Stimulated activated CD8-positive, alpha-beta memory T cell treated with anti-CD3 and anti-CD28 coated beads, Interleukin-15, amount 100 ng/mL, for 1 hour (primary cell): Measurements from ENCODE around the gene VAT1L.
"Not testable (repeated sequence)": the region's sequence is repeated elsewhere in the genome, so short reads cannot be mapped to it uniquely, and the experiment has no call there.

Experiments
- DNase-seq: peaks from one replicate; pipeline ENCODE4 v3.0.0-alpha.2; 2020; ENCODE audit warnings: low read depth

Gene VAT1L

DNA sequence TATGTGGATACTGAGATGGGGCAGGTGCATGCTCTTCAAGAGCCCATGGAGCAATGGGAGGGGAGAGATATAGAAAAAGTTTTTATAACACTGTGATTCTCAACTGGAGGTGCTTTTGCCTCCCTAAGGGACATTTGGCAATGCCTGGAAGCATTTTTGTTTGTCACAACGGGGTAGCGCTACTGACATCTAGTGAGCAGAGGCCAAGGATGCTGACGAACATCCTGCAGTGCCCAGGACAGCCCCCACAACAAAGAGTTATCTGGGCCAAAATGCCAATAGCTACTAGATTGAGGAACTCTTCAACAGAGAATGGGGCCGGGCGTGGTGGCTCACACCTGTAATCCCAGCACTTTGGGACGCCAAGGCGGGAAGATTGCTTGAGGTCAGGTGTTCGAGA is 166.8 kb downstream of the VAT1L start:
- no peak for DNase-seq

DNA sequence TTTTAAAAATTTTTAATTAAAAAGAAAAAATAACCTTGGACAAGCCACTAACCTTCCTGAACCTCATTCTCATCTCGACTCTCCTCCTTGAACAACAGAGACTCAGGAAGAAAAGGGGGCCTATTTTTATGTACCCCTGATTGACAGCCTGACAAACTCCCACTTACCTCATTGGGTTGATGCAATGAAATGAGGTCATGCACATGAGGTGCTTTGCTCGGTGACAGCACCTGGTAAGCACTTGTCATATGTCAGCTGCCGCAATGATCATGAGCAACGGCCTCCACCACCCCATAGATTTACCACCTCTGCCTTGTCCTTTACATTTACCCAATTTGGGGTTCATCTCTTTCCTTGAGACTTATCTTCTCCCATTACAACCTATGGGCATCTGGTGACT is 167.9 kb downstream of the VAT1L start:
- DNase-seq: no peak

DNA sequence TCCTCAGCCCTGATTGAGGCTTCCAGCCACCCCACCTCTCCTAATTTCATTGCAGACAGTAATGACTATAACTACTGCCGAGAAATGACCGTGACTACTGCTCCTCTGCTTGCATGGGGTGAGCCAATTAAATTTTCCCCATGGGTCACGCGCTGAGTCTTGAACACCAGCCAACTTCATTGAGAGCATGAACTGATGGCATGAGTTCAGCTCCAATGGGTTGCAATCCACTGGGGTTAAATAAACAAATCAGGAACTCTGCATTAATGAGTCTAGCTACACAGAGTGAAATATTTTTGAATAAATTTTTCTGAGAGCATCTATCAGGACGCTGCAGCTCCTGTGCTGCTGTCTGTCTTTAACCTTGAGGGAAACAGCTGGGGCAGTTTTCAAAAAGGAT is 172.4 kb downstream of the VAT1L start:
- no peak for DNase-seq

DNA sequence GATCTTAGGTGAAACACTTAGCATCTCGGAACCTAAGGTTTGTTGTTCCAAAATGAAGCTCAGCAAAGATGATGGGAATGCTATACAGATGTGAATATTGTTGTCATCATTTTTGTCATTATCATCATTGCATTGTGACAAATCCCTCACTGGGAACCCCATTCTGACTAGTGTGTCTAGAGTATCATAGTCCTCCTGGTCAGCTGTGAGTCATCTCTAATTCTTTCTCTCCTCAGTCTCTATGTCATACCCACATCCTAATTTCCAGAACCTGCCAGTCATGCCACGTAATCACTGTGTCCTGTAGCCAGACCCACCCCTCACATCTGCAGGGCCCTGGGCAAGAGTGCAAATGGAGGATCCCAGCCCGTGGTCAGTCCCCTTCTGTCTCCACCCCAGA is 173.4 kb downstream of the VAT1L start:
- no peak for DNase-seq

DNA sequence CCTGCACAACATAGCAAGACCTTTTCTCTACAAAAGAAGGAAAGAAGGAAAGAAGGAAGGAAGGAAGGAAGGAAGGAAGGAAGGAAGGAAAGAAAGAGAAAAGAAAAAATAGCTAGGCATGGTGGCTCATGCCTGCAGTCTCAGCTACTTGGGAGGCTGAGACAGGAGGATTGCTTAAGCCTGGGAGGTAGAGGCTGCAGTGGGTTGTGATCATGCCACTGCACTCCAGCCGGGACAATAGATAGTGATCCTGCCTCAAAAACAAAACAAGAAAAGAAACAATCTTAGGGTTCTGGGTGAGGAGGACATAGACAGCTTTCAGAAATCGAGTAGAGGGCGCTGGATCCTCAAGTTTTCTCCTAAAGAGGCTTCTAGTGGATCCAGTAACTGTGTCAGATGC is 174.3 kb downstream of the VAT1L start:
- DNase-seq: no peak

DNA sequence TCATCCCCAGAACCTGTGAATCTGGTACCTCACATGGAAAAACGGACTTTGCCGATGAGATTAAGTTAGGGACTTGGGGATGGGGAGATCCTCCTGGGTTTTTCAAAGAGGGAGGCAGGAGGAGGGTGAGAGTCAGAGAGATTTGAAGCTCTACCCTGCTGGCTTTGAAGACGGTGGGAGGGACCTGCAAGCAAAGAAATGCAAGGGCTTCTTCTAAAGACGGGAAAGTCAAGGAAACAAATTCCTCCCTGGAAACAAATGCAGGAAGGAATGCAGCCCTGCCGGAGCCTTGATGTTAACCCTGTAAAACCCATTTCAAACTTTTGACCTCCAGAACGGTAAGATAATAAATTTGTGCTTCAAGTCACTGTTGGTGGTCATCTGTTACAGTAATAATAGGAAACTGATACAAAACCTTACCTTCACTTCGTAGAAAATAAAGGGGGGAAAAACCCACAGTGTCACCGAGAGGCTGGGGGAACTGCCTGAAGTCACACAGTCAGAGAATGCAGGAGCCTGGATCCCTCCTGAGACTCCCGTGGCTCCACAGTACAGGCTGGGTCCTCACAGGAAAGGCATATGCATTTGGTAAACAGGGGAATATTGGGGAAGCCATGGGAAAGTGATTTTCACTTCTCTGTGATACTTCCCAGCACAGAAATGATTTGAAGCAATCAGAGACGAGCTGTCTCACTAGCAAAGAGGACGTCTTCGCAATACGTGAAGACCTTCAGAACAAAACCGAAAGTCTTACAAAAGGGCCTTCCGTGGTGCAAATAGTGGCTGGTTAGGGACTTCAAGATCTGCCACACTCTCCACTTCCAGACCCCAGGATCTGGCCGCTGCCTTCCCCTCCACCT is 175.1 kb downstream of the VAT1L start:
- no peak for DNase-seq

DNA sequence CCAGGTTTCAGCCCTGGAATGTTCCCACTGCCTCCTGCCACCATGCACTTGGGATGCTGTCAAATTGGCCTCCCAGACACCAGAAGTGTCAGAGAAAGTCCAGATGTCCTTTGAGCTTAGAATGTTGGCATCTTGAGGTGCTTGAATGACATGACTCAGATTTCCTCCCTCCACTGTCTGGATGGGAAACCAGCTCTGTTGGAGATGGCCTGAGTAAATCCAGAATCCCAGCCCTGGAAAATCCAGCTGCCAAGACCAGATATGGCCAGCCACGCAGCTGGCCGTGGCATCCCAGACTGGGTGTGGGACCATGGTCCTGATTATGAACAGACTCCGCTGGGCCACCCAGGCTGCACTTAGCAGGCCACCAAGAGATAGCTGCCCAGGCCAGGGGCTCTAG is 177.0 kb downstream of the VAT1L start:
- no peak for DNase-seq

DNA sequence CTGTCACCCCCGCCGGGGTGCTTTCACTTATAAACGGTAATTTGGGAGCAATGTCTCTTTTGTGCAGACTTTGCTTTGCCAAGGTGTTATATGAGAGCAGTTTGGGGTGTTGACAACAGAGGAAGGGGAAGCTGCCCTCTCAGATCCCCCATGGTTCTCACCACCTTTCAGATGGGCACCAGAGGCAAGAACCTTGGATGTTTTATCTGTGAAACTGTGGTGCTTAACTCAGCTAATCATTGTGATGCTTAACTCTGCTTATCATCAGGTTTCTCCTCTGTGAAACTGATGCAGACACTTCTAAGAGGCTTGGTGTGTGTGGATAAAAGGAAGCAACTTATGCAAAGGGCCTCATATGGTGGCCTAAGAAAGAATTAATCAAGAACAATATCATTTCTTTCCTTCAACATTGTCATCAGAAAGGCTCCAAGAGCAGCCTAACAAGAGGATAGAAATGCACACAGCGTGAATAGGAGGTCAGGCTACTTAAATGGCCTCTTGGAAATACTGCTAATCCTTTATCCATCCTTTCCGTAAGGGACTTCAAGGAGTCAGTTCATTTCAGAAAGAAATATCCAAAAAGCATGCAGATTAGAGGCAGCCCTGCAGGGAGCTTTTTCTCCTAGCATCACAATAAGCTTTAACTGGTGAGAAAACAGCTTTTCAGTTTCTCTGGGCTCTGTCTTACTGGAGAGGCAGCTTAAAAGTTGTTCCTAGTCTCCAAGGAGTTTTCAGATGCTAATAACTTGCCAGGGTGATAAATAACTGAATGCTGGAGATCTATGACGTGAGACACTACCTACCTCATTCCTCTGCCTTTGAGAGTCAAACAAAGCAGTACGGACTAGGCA is 178.9 kb downstream of the VAT1L start:
- DNase-seq: no peak

DNA sequence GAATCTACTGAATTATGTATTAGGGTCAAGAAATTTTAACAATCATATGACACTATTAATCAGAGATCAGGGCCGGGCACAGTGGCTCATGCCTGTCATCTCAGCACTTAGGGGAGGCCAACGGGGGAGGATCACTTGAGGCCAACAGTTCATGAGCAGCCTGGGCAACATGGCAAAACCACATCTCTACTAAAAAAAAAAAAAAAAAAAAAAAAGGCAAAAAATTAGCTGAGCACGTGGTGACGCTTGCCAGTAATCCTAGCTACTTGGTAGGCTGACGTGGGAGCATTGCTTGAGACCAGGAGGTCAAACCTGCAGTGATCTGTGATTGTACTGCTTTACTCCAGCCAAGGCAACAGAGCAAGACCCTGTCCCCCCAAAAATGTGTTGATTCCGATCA is 181.5 kb downstream of the VAT1L start:
- no peak for DNase-seq

DNA sequence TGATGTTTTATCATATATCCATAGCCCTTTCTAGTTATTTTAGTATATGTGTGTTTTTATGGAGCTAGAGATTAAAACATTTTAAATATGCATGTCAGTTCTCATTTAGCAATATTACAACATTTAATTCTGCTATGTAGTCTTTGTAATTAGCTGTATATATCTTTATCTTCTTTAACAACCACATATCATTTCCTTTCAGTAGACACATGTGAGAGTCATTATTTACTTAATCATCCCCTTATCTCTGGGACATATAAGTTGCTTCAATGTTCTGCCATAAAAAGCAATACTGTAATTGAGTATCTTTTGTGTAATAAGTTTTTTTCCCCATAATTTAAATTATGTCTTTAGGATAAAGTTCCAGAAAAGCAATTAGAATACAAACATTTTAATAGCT is 182.0 kb downstream of the VAT1L start:
- DNase-seq: no peak

DNA sequence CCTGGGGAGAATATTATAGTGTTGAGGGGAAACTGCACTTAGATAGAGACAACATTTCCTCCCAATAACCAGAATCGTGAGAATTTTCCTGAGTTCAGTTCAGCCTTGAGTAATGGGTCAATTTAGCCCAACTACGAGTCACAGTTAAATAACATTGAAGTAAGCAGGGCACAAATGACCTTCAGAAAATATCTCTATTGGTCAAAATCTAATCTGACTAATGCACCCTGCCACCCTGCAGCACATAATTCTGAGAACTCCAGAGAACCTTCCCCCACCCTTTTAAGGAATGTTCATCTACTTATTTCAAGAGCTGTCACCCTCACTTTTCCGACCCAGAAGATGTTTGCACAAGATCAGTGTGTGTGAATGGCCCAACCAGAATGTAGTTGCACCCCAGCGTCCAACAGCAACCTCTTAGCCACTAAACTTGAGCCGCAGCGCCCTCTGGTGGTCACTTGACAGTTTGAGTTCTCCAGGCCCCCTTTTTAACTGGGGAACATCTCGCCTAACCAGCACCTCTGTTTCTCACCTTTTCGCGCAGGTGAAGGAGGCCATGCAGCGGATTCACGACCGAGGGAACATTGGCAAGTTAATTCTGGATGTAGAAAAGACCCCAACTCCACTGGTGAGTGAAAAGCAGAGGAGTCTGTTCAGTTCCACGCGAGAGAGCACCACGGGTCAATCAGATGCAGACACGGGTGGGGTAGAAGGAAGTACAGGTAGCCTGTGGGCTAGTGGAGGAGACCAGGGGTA is 183.1 kb downstream of the VAT1L start:
- DNase-seq: peak; percentile 65

DNA sequence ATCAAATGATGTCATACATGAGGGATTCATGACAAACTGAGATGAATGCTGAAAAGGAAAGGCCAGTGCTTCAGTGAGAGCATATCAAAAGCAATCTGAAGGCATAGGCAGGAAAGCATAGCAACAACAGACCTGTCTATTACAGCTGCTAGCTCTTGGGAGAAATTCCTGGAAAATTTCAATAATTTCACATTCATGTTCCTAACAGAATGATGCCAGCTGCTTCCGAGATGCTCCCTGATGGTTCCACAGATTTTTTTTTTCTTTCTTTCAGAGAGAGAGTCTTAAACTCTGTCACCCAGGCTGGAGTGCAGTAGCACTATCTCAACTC is 183.7 kb downstream of the VAT1L start:
- no peak for DNase-seq

DNA sequence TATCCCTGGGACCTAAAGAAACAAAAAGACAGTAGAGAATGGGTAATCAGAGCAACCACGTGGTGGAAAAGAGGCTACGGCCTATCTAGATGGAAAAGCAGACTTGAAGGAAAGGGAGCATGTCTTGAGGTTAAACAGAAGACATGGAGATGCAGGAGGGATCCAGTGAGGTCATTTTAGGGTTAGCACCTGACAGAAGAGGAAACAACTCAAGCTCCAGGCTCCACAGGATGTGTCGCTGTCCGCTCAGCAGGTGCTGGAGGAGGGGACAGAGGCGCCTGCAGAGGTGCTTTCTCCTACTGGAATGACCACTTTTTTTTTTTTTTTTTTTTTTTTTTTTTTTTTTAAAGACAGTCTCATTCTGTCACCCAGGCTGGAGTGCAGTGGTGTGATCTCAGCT is 186.5 kb downstream of the VAT1L start:
- no peak for DNase-seq

DNA sequence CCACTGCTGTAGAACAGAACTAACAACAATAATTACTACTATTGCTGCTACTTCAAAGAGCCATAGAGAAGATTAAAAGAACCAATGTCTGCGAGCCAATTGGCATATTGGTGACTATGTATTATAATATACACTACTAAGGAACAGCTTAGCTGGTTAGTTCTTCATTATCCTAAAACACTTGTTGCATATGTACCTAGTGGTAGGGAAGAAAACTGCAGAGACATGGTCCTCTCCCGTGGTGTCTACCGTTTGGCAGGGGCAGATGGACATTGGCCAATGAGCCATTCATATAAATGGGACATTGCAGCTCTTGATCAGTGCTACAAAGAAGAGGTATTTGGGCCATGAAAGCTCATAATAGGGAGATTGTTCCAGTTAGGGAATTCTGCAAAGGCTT is 187.6 kb downstream of the VAT1L start:
- DNase-seq: no peak

DNA sequence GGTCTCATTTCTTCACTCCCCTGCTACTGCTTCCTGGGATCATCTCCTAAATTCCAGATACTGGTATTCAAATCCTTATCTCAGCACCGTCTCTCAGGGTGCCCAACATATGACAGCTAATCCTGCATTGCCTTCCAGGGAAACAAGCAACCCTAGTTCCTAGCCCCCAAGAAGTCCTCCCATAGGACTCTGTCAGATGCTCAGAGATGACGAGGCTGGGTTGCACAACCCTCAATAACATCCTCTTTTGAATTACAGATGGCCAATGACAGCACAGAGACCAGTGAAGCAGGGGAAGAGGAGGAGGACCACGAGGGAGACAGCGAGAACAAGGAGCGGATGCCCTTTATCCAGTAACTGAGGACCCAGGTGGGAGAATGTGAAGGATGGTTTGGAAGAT is 189.0 kb downstream of the VAT1L start:
- DNase-seq: no peak

DNA sequence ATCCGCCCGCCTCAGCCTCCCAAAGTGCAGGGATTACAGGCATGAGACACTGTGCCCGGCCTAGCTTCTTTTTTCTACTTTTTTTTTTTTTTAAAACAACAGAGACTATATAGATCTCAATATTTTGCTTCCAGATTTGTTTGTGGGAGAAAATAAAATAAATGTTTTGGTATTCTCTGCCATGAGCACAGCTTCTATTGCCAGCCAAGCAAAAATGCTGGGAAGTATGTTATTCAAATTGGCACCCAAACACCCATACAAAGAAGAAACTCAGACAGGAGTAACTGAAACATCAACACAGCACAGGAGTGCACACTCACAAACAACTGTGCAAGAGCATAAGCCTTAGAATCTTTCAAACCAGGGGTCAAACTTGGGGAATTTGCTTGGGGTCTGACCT is 196.7 kb downstream of the VAT1L start:
- no peak for DNase-seq

DNA sequence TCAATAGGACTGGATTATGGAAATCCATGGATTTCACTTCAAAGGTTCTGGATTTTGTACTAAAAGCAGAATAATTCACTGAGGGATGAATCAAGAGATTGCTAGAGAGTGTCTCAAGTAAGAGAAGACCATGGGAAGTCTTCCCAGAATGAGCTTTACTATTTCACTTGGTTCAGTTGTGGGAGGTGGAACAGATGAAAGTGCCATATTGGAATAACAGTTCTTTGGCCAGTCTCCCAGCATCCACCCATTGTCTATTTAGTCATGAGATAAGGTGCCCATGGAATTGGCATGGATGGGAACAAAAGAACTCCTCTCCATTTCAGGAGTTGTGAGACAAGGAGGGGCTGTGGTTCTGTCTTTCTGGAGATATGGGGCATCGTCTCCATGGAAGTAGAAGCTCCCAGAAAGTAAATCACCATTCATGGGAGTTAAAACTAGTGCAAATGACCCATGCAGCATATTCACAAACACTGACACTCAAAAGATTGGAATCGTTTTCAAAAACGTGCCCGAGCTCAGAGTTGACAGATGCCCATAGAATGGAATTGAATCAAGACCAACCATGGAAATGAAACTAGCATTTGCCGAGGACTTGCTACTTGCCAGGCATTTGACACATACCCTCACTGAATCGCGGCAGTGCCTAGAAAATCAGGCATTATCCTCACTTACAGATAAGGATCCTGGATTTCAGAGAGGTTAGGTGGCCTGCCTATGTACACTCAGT is 197.8 kb downstream of the VAT1L start:
- no peak for DNase-seq

DNA sequence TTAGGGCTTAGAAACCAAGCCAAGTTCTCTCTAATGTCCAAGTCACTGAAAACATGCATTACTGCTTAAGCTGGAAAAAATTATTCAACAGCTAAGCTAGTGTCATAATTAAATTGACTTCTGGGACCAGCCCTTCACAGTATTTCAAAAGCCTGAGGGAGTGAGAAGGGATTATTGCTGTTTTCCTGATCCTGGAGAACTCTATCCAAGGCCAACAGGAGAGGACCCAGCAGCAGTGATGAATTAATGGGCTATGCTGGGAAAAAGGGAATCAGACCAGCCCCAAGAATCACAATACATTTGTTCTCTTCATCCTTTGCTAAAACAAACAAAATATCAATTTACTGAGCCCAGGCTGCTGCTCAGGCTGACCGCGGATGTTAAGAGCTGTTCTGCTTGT is 199.4 kb downstream of the VAT1L start:
- DNase-seq: no peak

DNA sequence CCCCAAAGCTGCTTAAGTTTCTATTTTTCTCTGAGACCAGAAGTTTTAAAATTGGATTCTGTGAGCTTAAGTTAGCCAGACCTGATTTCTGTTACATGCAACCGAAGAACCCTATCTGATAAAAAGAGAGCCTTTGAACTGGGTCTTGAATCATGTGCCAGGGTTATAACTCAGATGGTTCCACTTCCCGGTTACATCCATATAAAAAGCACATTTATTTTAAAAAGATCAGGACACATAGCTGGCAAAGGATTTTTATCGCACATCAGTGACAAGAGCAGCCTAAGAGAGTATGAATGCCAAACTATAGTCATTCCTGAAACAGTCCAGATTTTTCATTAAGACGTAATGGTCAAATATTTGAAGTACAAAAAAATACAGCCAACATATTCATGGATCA is 201.5 kb downstream of the VAT1L start:
- DNase-seq: no peak

DNA sequence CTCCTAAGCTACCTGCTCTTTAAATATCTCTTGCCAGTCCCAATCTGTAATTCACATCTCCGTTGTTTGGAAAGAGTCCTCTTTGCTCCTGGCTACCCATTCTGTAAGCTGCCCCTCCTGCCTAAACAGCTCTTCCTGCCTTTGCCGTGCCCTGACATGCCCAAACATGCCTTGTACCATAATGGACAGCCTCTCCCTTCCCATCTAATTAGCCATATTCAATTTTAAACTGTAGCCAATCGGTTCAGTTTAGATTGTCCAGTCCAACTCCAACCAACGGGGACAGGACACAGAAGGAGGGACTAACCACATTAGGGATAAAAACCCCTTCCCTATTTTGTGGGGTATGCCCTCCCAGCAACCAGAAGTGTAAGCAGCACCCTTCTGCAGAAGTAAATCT is 203.3 kb downstream of the VAT1L start:
- no peak for DNase-seq

DNA sequence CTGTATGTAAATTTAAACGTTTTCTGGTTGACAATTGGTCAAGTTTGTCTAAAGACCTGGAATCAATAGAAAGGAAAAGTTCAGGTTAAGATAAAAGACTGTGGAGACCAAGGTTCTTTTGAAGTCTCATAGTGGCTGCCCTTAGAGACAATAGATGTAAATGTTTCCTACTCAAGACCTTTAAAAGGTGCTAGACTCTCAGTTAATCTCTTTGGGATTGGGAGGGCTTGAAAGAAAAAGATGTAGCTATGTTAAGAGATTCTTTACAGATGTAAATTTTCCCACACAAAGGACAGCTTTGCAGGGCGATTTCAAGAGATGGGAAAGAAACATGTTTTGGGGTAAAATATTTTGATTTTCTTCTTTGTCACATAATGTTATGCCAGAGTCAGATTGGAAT is 204.0 kb downstream of the VAT1L start:
- DNase-seq: not testable (repeated sequence)
